WTC11 (cell line): ENCODE data around the gene METTL1. TPM values are rescaled to one million over a fixed set of nuclear protein-coding genes. Genes with fewer than 3 reads are reported as not detected.

Source experiments
- ATAC-seq: fragments of 200-7000 bp; cut with Tn5 transposase; 2 replicates; pipeline ENCODE4 v1.10.0; 2021; ENCODE audit warnings: mild to moderate bottlenecking, moderate library complexity
- CTCF ChIA-PET: fragments of 300-600 bp; sonication (Branson Sonifier 250); formaldehyde crosslinking; loops from one replicate; lab custom pipeline; 2021; ENCODE audit warnings: antibody characterized with exemption; lab: Charles Lee
- POLR2A ChIA-PET: fragments of 350-600 bp; sonication (Branson Sonifier 250); formaldehyde crosslinking; loops from one replicate; lab custom pipeline; 2021; ENCODE audit warnings: antibody characterized with exemption; lab: Charles Lee
- DNase-seq: peaks from one replicate; pipeline ENCODE4 v3.0.0; 2021; ENCODE audit warnings: low spot score
- H3K27ac Mint-ChIP-seq: 2 replicates; pipeline ENCODE4 v1.8.0; 2021; ENCODE audit warnings: mixed read lengths
- H3K27me3 Mint-ChIP-seq: 2 replicates; pipeline ENCODE4 v1.8.0; 2021; ENCODE audit warnings: low read depth, mild to moderate bottlenecking, moderate library complexity, mixed read lengths
- H3K36me3 Mint-ChIP-seq: 2 replicates; pipeline ENCODE4 v1.8.0; 2021; ENCODE audit warnings: mixed read lengths
- H3K4me1 Mint-ChIP-seq: 2 replicates; pipeline ENCODE4 v1.8.0; 2022; ENCODE audit warnings: mixed read lengths
- H3K4me3 Mint-ChIP-seq: 2 replicates; pipeline ENCODE4 v1.8.0; 2021; ENCODE audit warnings: mild to moderate bottlenecking, moderate library complexity, mixed read lengths
- H3K9me3 Mint-ChIP-seq: 2 replicates; pipeline ENCODE4 v1.8.0; 2021; ENCODE audit warnings: mixed read lengths
- AR ChIP-seq: fragments of 250-450 bp; sonication (Bioruptor Pico); IDR thresholded peaks from 2 replicates; pipeline ENCODE4 v1.9.0; 2021; ENCODE audit warnings: mild to moderate bottlenecking
- ARID4B ChIP-seq: sonication (generic); formaldehyde crosslinking; IDR thresholded peaks from 2 replicates; pipeline ENCODE4 v1.8.0; 2023; ENCODE audit warnings: missing genetic modification reagents, mild to moderate bottlenecking, borderline replicate concordance
- ATF1 ChIP-seq: sonication (generic); formaldehyde crosslinking; IDR thresholded peaks from 2 replicates; pipeline ENCODE4 v1.8.1; 2023; ENCODE audit warnings: mild to moderate bottlenecking, moderate library complexity, missing genetic modification reagents
- CDX4 ChIP-seq: fragments of 250-450 bp; sonication (Bioruptor Pico); IDR thresholded peaks from 2 replicates; pipeline ENCODE4 v1.9.0; 2021; ENCODE audit warnings: moderate library complexity, mild to moderate bottlenecking, inconsistent platforms, borderline replicate concordance
- E2F1 ChIP-seq: sonication (generic); formaldehyde crosslinking; IDR thresholded peaks from 2 replicates; pipeline ENCODE4 v1.8.0; 2022; ENCODE audit warnings: mild to moderate bottlenecking, missing genetic modification reagents
- ETV6 ChIP-seq: sonication (generic); formaldehyde crosslinking; IDR thresholded peaks from 2 replicates; pipeline ENCODE4 v1.8.1; 2022; ENCODE audit warnings: mild to moderate bottlenecking, missing genetic modification reagents
- FOXK1 ChIP-seq: sonication (generic); formaldehyde crosslinking; IDR thresholded peaks from 2 replicates; pipeline ENCODE4 v1.8.0; 2022; ENCODE audit warnings: mild to moderate bottlenecking, moderate library complexity, missing genetic modification reagents
- GRHL2 ChIP-seq: fragments of 250-450 bp; sonication (Bioruptor Pico); IDR thresholded peaks from 2 replicates; pipeline ENCODE4 v1.8.0; 2022; ENCODE audit warnings: mild to moderate bottlenecking, moderate library complexity; ENCODE audit not compliant: insufficient replicate concordance, severe bottlenecking
- IRF2 ChIP-seq: sonication (generic); formaldehyde crosslinking; IDR thresholded peaks from 2 replicates; pipeline ENCODE4 v1.8.0; 2022; ENCODE audit warnings: low read depth, missing genetic modification reagents, borderline replicate concordance
- JAZF1 ChIP-seq: fragments of 250-450 bp; sonication (Bioruptor Pico); IDR thresholded peaks from 2 replicates; pipeline ENCODE4 v1.9.0; 2021; ENCODE audit warnings: moderate library complexity, mild to moderate bottlenecking, inconsistent platforms
- MYBL2 ChIP-seq: sonication (generic); formaldehyde crosslinking; IDR thresholded peaks from 2 replicates; pipeline ENCODE4 v1.8.1; 2023; ENCODE audit warnings: mild to moderate bottlenecking, moderate library complexity, missing genetic modification reagents
- NFATC4 ChIP-seq: fragments of 250-450 bp; sonication (Bioruptor Pico); IDR thresholded peaks from 2 replicates; pipeline ENCODE4 v1.9.0; 2021; ENCODE audit warnings: mild to moderate bottlenecking
- NR1H2 ChIP-seq: sonication (generic); formaldehyde crosslinking; IDR thresholded peaks from 2 replicates; pipeline ENCODE4 v1.9.0; 2021; ENCODE audit warnings: mild to moderate bottlenecking, moderate library complexity, missing genetic modification reagents
- RELA ChIP-seq: sonication (generic); formaldehyde crosslinking; IDR thresholded peaks from 2 replicates; pipeline ENCODE4 v1.8.1; 2022; ENCODE audit warnings: missing genetic modification reagents, mild to moderate bottlenecking, borderline replicate concordance
- SMAD4 ChIP-seq: sonication (generic); formaldehyde crosslinking; IDR thresholded peaks from 2 replicates; pipeline ENCODE4 v1.8.0; 2022; ENCODE audit warnings: mild to moderate bottlenecking, missing genetic modification reagents
- TCF7 ChIP-seq: sonication (generic); formaldehyde crosslinking; IDR thresholded peaks from 2 replicates; pipeline ENCODE4 v1.8.0; 2022; ENCODE audit warnings: mild to moderate bottlenecking, low read depth, missing genetic modification reagents, moderate library complexity
- TEAD4 ChIP-seq: sonication (generic); formaldehyde crosslinking; IDR thresholded peaks from 2 replicates; pipeline ENCODE4 v1.8.0; 2022; ENCODE audit warnings: mild to moderate bottlenecking, missing genetic modification reagents
- TP53 ChIP-seq: sonication (generic); formaldehyde crosslinking; IDR thresholded peaks from 2 replicates; pipeline ENCODE4 v1.8.1; 2023; ENCODE audit warnings: mild to moderate bottlenecking, missing genetic modification reagents
- ZBTB21 ChIP-seq: sonication (generic); formaldehyde crosslinking; IDR thresholded peaks from 2 replicates; pipeline ENCODE4 v1.8.1; 2023; ENCODE audit warnings: mild to moderate bottlenecking, missing genetic modification reagents, borderline replicate concordance
- ZNF121 ChIP-seq: sonication (generic); formaldehyde crosslinking; IDR thresholded peaks from 2 replicates; pipeline ENCODE4 v1.8.0; 2023; ENCODE audit warnings: missing genetic modification reagents
- ZNF138 ChIP-seq: sonication (generic); formaldehyde crosslinking; conservative IDR thresholded peaks from 2 replicates; pipeline ENCODE4 v1.8.1; 2022; ENCODE audit warnings: mild to moderate bottlenecking, moderate library complexity, missing genetic modification reagents
- ZNF263 ChIP-seq: sonication (generic); formaldehyde crosslinking; IDR thresholded peaks from 2 replicates; pipeline ENCODE4 v1.8.1; 2022; ENCODE audit warnings: low read depth, mild to moderate bottlenecking, moderate library complexity, missing genetic modification reagents
- ZNF423 ChIP-seq: fragments of 250-450 bp; sonication (Bioruptor Pico); IDR thresholded peaks from 2 replicates; pipeline ENCODE4 v2.1.2; 2022; ENCODE audit warnings: mild to moderate bottlenecking, moderate library complexity
- total RNA-seq: library from RNA; stranded (reverse); gene quantifications from 3 replicates; pipeline ENCODE4 v1.2.3, GENCODE V29; 2021
- TF ChIP-seq, protein P1 (sequence below): sonication (generic); formaldehyde crosslinking; IDR thresholded peaks from 2 replicates; pipeline ENCODE4 v1.8.0; 2022; ENCODE audit warnings: mild to moderate bottlenecking, missing genetic modification reagents
- TF ChIP-seq, protein P2 (sequence below): sonication (generic); formaldehyde crosslinking; IDR thresholded peaks from 2 replicates; pipeline ENCODE4 v1.8.1; 2022; ENCODE audit warnings: low read depth, missing genetic modification reagents, borderline replicate concordance
- TF ChIP-seq, protein P3 (sequence below): sonication (generic); formaldehyde crosslinking; IDR thresholded peaks from 2 replicates; pipeline ENCODE4 v1.8.0; 2023; ENCODE audit warnings: mild to moderate bottlenecking, missing genetic modification reagents

Gene METTL1
- total RNA-seq, 1 experiment from 2014 or later, result 25.5 TPM

- Mint-ChIP-seq H3K27ac (no peak overlapping the region), H3K4me3 (peak overlapping the region; percentile 74), H3K9me3 (no peaks in the 10 kb centered on the region), H3K4me1 (peaks cover 33% of the 10 kb centered on the region), H3K36me3 (peaks cover 13% of the 10 kb centered on the region), H3K27me3 (peaks cover 87% of the 10 kb centered on the region)
- ChIA-PET CTCF (interaction anchor here (1.2 to 5.3 kb wide), 3 partner anchors 8 to 51 kb away, joined by 5 to 80 read pairs (median 6); partner anchors contain the start of gene TSFM), POLR2A (interaction anchor here (0.8 kb wide), 1 partner anchor 12 kb away, joined by 3 read pairs; the partner anchor contains the start of gene CDK4)
- DNase-seq (no peak), ATAC-seq (no peak)
- TF ChIP-seq FOXK1 (CRISPR knock-in tag) (no peak), ATF1 (no peak), IRF2 (CRISPR knock-in tag) (no peak), ETV6 (CRISPR knock-in tag) (0 out of 2 replicates have a peak, but pooled peaks have one; percentile 8), ZNF121 (CRISPR knock-in tag) (no peak), ZNF423 (no peak), RELA (CRISPR knock-in tag) (no peak), NFATC4 (CRISPR knock-in tag) (no peak), ZNF138 (CRISPR knock-in tag) (no peak), ARID4B (no peak), GRHL2 (no peak), AR (CRISPR knock-in tag) (no peak), NR1H2 (0 out of 2 replicates have a peak, but pooled peaks have one; percentile 10), CDX4 (no peak), SMAD4 (CRISPR knock-in tag) (0 out of 2 replicates have a peak, but pooled peaks have one; percentile 27), TCF7 (CRISPR knock-in tag) (no peak), TEAD4 (CRISPR knock-in tag) (no peak), E2F1 (CRISPR knock-in tag) (no peak), ZBTB21 (CRISPR knock-in tag) (no peak), JAZF1 (CRISPR knock-in tag) (no peak), MYBL2 (CRISPR knock-in tag) (no peak), TP53 (CRISPR knock-in tag) (no peak), ZNF263 (no peak)
- TF ChIP-seq, protein P1, sequence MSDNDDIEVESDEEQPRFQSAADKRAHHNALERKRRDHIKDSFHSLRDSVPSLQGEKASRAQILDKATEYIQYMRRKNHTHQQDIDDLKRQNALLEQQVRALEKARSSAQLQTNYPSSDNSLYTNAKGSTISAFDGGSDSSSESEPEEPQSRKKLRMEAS (CRISPR knock-in tag), result peak; percentile 88
- TF ChIP-seq, protein P2, sequence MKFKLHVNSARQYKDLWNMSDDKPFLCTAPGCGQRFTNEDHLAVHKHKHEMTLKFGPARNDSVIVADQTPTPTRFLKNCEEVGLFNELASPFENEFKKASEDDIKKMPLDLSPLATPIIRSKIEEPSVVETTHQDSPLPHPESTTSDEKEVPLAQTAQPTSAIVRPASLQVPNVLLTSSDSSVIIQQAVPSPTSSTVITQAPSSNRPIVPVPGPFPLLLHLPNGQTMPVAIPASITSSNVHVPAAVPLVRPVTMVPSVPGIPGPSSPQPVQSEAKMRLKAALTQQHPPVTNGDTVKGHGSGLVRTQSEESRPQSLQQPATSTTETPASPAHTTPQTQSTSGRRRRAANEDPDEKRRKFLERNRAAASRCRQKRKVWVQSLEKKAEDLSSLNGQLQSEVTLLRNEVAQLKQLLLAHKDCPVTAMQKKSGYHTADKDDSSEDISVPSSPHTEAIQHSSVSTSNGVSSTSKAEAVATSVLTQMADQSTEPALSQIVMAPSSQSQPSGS (CRISPR knock-in tag), result no peak
- TF ChIP-seq, protein P3, sequence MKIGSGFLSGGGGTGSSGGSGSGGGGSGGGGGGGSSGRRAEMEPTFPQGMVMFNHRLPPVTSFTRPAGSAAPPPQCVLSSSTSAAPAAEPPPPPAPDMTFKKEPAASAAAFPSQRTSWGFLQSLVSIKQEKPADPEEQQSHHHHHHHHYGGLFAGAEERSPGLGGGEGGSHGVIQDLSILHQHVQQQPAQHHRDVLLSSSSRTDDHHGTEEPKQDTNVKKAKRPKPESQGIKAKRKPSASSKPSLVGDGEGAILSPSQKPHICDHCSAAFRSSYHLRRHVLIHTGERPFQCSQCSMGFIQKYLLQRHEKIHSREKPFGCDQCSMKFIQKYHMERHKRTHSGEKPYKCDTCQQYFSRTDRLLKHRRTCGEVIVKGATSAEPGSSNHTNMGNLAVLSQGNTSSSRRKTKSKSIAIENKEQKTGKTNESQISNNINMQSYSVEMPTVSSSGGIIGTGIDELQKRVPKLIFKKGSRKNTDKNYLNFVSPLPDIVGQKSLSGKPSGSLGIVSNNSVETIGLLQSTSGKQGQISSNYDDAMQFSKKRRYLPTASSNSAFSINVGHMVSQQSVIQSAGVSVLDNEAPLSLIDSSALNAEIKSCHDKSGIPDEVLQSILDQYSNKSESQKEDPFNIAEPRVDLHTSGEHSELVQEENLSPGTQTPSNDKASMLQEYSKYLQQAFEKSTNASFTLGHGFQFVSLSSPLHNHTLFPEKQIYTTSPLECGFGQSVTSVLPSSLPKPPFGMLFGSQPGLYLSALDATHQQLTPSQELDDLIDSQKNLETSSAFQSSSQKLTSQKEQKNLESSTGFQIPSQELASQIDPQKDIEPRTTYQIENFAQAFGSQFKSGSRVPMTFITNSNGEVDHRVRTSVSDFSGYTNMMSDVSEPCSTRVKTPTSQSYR (CRISPR knock-in tag), result no peak
Measured at GRCh38 chr12:57764662-57765002, 7.3 kb downstream of the METTL1 start.
